Fibroblast of lung (primary cell): Measurements from ENCODE around the gene MT1A.

Source experiments
- EZH2 ChIP-seq: IDR thresholded peaks from 2 replicates; pipeline ENCODE4 v1.5.1; 2012; ENCODE audit warnings: low read length, control low read depth, mild to moderate bottlenecking; ENCODE audit errors: missing control alignments
- TF ChIP-seq, protein P1 (sequence below), 2 donors: IDR thresholded peaks in 1 of 2; conservative IDR thresholded peaks in 1 of 2; 1 replicate in 1 of 2; 2 replicates in 1 of 2; pipeline ENCODE4 v1.5.1; 2011 to 2012; ENCODE audit warnings: low read length in 2 of 2, control low read depth in 1 of 2, inconsistent platforms in 1 of 2, low read depth in 1 of 2, mild to moderate bottlenecking in 1 of 2

DNA sequence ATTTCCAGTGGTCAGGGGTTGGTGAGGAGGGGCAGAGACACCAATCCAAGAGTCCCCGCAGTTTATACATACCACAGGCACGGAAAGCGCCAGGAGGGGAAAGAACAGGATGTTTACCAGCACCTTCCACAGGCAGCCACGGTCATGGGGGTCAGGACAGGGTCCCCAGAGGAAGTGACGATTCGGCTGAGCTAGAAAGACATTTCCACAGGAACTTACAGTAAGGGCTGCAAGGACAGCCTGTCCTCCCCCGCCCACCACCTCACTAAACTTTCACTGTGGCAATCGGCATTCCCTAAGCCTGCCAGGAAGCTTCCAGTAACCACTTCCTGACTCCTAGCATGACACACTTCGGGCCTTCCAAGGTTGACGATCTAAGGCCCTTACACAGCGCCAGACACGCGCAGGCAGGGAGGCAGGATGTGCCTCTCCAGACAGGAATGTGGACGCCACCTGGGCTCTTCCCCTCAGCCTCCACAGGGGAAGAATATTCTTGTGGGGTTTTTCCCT, 31.3 kb upstream of the MT1A start:
- TF ChIP-seq, protein P1, sequence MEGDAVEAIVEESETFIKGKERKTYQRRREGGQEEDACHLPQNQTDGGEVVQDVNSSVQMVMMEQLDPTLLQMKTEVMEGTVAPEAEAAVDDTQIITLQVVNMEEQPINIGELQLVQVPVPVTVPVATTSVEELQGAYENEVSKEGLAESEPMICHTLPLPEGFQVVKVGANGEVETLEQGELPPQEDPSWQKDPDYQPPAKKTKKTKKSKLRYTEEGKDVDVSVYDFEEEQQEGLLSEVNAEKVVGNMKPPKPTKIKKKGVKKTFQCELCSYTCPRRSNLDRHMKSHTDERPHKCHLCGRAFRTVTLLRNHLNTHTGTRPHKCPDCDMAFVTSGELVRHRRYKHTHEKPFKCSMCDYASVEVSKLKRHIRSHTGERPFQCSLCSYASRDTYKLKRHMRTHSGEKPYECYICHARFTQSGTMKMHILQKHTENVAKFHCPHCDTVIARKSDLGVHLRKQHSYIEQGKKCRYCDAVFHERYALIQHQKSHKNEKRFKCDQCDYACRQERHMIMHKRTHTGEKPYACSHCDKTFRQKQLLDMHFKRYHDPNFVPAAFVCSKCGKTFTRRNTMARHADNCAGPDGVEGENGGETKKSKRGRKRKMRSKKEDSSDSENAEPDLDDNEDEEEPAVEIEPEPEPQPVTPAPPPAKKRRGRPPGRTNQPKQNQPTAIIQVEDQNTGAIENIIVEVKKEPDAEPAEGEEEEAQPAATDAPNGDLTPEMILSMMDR (conservative IDR thresholded peaks at IDR 0.05 in 1 of 2, IDR thresholded peaks at IDR 0.05 in 1 of 2; ENCODE audit: low read depth in 1 of 2, low read length in 2 of 2) = no peak
- TF ChIP-seq EZH2 = no peak
